B cell (primary cell): Measurements from ENCODE around the gene RAB5B. TPM values are rescaled to one million over a fixed set of nuclear protein-coding genes. Genes with fewer than 3 reads are reported as not detected.

Experiments used
- ATAC-seq: fragments of 200-7000 bp; cut with Tn5 transposase; one replicate; pipeline ENCODE4 v1.10.0; 2021; ENCODE audit warnings: low read depth, mild to moderate bottlenecking, moderate number of reproducible peaks, moderate library complexity
- CTCF ChIA-PET: fragments of 350-600 bp; sonication (Branson Sonifier 250); formaldehyde crosslinking; loops from one replicate; lab custom pipeline; 2021; ENCODE audit warnings: antibody characterized with exemption, inconsistent platforms; lab: Charles Lee
- POLR2A ChIA-PET: fragments of 350-600 bp; sonication (Branson Sonifier 250); formaldehyde crosslinking; loops from one replicate; lab custom pipeline; 2021; ENCODE audit warnings: antibody characterized with exemption; lab: Charles Lee
- DNase-seq: peaks from one replicate; pipeline ENCODE4 v3.0.0; 2013
- H2AFZ ChIP-seq: 2 replicates; pipeline ENCODE4 v1.6.1; 2012; ENCODE audit warnings: mild to moderate bottlenecking, low read depth, low read length; ENCODE audit not compliant: insufficient read depth, poor library complexity, severe bottlenecking
- H3K27ac ChIP-seq, 2 donors: 1 replicate in 1 of 2; 2 replicates in 1 of 2; pipeline ENCODE4 v1.5.1; 2012 to 2013; ENCODE audit warnings: low read length in 2 of 2, mild to moderate bottlenecking in 2 of 2, moderate library complexity in 1 of 2
- H3K27me3 ChIP-seq, 4 experiments: fragments of 200-600 bp in 1 of 4; sonication (generic) in 1 of 4; replicated peaks in 1 of 4; 1 replicate in 2 of 4; 2 replicates in 2 of 4; pipeline versions ENCODE4 v1.6.1 to v1.7.0; 2013 to 2016; ENCODE audit warnings: low read length in 3 of 4, mild to moderate bottlenecking in 2 of 4, mixed read lengths in 1 of 4, moderate library complexity in 1 of 4; ENCODE audit not compliant: insufficient read depth in 4 of 4, control insufficient read depth in 3 of 4; ENCODE audit errors: control extremely low read depth in 1 of 4
- H3K36me3 ChIP-seq, 2 experiments: replicated peaks in 1 of 2; 1 replicate in 1 of 2; 2 replicates in 1 of 2; pipeline versions ENCODE4 v1.6.1 to v1.7.1; 2013; ENCODE audit warnings: low read length in 1 of 2; ENCODE audit not compliant: insufficient read depth in 2 of 2, control insufficient read depth in 1 of 2; ENCODE audit errors: control extremely low read depth in 1 of 2, extremely low read depth in 1 of 2
- H3K4me1 ChIP-seq, 2 donors: fragments of 200-600 bp in 1 of 2; sonication (generic) in 1 of 2; 1 replicate in 1 of 2; 2 replicates in 1 of 2; pipeline versions ENCODE4 v1.5.1 to v1.6.1; 2013 to 2017; ENCODE audit warnings: low read length in 2 of 2; ENCODE audit not compliant: control insufficient read depth in 2 of 2, insufficient read depth in 2 of 2
- H3K4me2 ChIP-seq: replicated peaks from 2 replicates; pipeline ENCODE3; 2012; ENCODE audit warnings: mild to moderate bottlenecking, low read depth, low read length; ENCODE audit not compliant: poor library complexity, severe bottlenecking
- H3K4me3 ChIP-seq, 5 experiments: fragments of 200-600 bp in 1 of 5; sonication (generic) in 1 of 5; 1 replicate in 3 of 5; 2 replicates in 2 of 5; pipeline versions ENCODE4 v1.5.1 to v1.7.0; 2011 to 2016; ENCODE audit warnings: low read length in 4 of 5, mild to moderate bottlenecking in 4 of 5, low read depth in 2 of 5, control low read depth in 1 of 5, moderate library complexity in 1 of 5; ENCODE audit not compliant: insufficient read depth in 1 of 5; ENCODE audit errors: control extremely low read depth in 1 of 5, extremely low read depth in 1 of 5
- H3K79me2 ChIP-seq: fragments of 200-600 bp; sonication (generic); one replicate; pipeline ENCODE4 v1.6.0; 2016; ENCODE audit warnings: low read length; ENCODE audit not compliant: control insufficient read depth, insufficient read depth
- H3K9ac ChIP-seq: fragments of 200-600 bp; sonication (generic); 2 replicates; pipeline ENCODE4 v1.6.1; 2017; ENCODE audit warnings: mild to moderate bottlenecking, low read length, moderate library complexity
- H3K9me3 ChIP-seq, 3 donors: one replicate each; pipeline versions ENCODE4 v1.6.1 to v1.7.1; 2013; ENCODE audit warnings: low read length in 2 of 3; ENCODE audit not compliant: control insufficient read depth in 2 of 3, insufficient read depth in 1 of 3; ENCODE audit errors: control extremely low read depth in 1 of 3
- H4K20me1 ChIP-seq: 2 replicates; pipeline ENCODE4 v1.6.0; 2012; ENCODE audit warnings: mild to moderate bottlenecking, low read length; ENCODE audit not compliant: insufficient read depth, control insufficient read depth, poor library complexity, severe bottlenecking
- H3K27ac Mint-ChIP-seq: one replicate; pipeline ENCODE4 v1.8.0; 2021; ENCODE audit warnings: mixed read lengths
- H3K27me3 Mint-ChIP-seq: one replicate; pipeline ENCODE4 v1.8.0; 2021; ENCODE audit warnings: mixed read lengths
- H3K4me1 Mint-ChIP-seq: one replicate; pipeline ENCODE4 v1.8.0; 2021; ENCODE audit warnings: mixed read lengths
- H3K4me3 Mint-ChIP-seq: one replicate; pipeline ENCODE4 v1.8.0; 2021; ENCODE audit warnings: mixed read lengths
- H3K9me3 Mint-ChIP-seq: one replicate; pipeline ENCODE4 v1.8.0; 2022; ENCODE audit warnings: mixed read lengths; ENCODE audit not compliant: insufficient read depth
- EZH2 ChIP-seq: IDR thresholded peaks from 2 replicates; pipeline ENCODE4 v1.6.1; 2012; ENCODE audit warnings: borderline replicate concordance, low read depth, mild to moderate bottlenecking, moderate library complexity, low read length; ENCODE audit not compliant: insufficient read depth, poor library complexity, severe bottlenecking
- WGBS: methylation state at CpG from one replicate; pipeline ENCODE4 v1.1.5; 2013; ENCODE audit warnings: missing lambda C conversion rate; ENCODE audit not compliant: insufficient coverage; 5-methylcytosine and 5-hydroxymethylcytosine counted together
- intact Hi-C: fragments of 100-400 bp; cut with micrococcal nuclease; formaldehyde crosslinking; loops from one replicate; pipeline ENCODE4 v1.10.0; 2022
- polyA plus RNA-seq: library from polyadenylated mRNA; depleted of rRNA; stranded (reverse); fragments of >200 nt; gene quantifications from 2 replicates; pipeline ENCODE4 v1.2.3, GENCODE V29; 2012
- total RNA-seq, 2 donors: library from RNA; stranded (reverse); fragments of 120-200 nt in 1 of 2; gene quantifications; 1 replicate in 1 of 2; 2 replicates in 1 of 2; pipeline versions ENCODE4 v1.2.3 to v1.2.4, GENCODE V29; 2013 to 2022
- TF ChIP-seq, protein P1 (sequence below): fragments of 200-600 bp; IDR thresholded peaks from one replicate; pipeline ENCODE4 v1.8.0; 2022; ENCODE audit warnings: antibody characterized with exemption, mild to moderate bottlenecking

Gene RAB5B
- total and polyA plus RNA-seq, 2 donors (not counting 1 experiment from before 2014, with no cell fraction given): 42.1 to 111 TPM

- H3K4me1 ChIP-seq: peaks cover 47 to 62% of the 10 kb centered on the region in 2 donors
- intact Hi-C loops: no loop called here
- Mint-ChIP-seq H3K4me3 (peak overlapping the region; percentile 94), H3K4me1 (peaks cover 67% of the 10 kb centered on the region), H3K9me3 (no peaks in the 10 kb centered on the region), H3K27me3 (no peaks in the 10 kb centered on the region), H3K27ac (peak overlapping the region; percentile 95)
- under 1% methylated on average over 9 of the region's 10 CpGs for WGBS
- no peaks in the 10 kb centered on the region for H3K9me3 ChIP-seq
- H3K9ac ChIP-seq: peak overlapping the region; percentile 73
- H3K4me3 ChIP-seq: peak overlapping the region; percentile 82 to 94 (median 87)
- ATAC-seq (no peak), DNase-seq (peak; percentile 35)
- H3K36me3 ChIP-seq: peaks cover 0 to 25% of the 10 kb centered on the region in 2 experiments
- H3K27ac ChIP-seq: peak overlapping the region; percentile 83 to 92
- peaks cover 57% of the 10 kb centered on the region for H3K79me2 ChIP-seq
- H3K27me3 ChIP-seq: no peaks in the 10 kb centered on the region
- H3K4me2 ChIP-seq: peak overlapping the region; percentile 88
- H4K20me1 ChIP-seq: peaks cover 21% of the 10 kb centered on the region
- ChIA-PET CTCF (interaction anchor here (0.7 to 10.3 kb wide), 9 partner anchors 10 to 207 kb away, joined by 3 to 155 read pairs (median 3); partner anchors contain the start of genes DNAJC14, ORMDL2 and SARNP), POLR2A (interaction anchor here (0.6 to 1.9 kb wide), 6 partner anchors 76 to 1795 kb away, joined by 3 to 9 read pairs (median 7); partner anchors contain the start of gene DNAJC14)
- peak overlapping the region; percentile 73 for H2AFZ ChIP-seq
- no peak for TF ChIP-seq EZH2
- TF ChIP-seq, protein P1, sequence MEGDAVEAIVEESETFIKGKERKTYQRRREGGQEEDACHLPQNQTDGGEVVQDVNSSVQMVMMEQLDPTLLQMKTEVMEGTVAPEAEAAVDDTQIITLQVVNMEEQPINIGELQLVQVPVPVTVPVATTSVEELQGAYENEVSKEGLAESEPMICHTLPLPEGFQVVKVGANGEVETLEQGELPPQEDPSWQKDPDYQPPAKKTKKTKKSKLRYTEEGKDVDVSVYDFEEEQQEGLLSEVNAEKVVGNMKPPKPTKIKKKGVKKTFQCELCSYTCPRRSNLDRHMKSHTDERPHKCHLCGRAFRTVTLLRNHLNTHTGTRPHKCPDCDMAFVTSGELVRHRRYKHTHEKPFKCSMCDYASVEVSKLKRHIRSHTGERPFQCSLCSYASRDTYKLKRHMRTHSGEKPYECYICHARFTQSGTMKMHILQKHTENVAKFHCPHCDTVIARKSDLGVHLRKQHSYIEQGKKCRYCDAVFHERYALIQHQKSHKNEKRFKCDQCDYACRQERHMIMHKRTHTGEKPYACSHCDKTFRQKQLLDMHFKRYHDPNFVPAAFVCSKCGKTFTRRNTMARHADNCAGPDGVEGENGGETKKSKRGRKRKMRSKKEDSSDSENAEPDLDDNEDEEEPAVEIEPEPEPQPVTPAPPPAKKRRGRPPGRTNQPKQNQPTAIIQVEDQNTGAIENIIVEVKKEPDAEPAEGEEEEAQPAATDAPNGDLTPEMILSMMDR: no peak
Measured at GRCh38 chr12:55931317-55931779, 42.5 kb upstream of the RAB5B start.
